Testis (tissue), 3 donors: ENCODE results near the gene IL16. TPM values are rescaled to one million over a fixed set of nuclear protein-coding genes. Genes with fewer than 3 reads are reported as not detected.

Experiments
- DNase-seq: peaks from one replicate; pipeline ENCODE4 v3.0.0-alpha.2; 2019
- H3K27ac ChIP-seq, 2 donors: fragments of 200-600 bp; sonication (generic); one replicate each; pipeline ENCODE4 v1.5.1; 2019
- H3K27me3 ChIP-seq: fragments of 200-600 bp; sonication (generic); one replicate; pipeline ENCODE4 v1.5.1; 2019
- H3K36me3 ChIP-seq: fragments of 200-600 bp; sonication (generic); one replicate; pipeline ENCODE4 v1.5.1; 2017; ENCODE audit warnings: low read depth; ENCODE audit errors: missing control alignments
- H3K4me1 ChIP-seq: fragments of 200-600 bp; sonication (generic); one replicate; pipeline ENCODE4 v1.5.1; 2019
- H3K4me3 ChIP-seq, 2 donors: fragments of 200-600 bp; sonication (generic); one replicate each; pipeline ENCODE4 v1.5.1; 2017 to 2019
- H3K9me3 ChIP-seq: fragments of 200-600 bp; sonication (generic); one replicate; pipeline ENCODE4 v1.5.1; 2017
- CTCF ChIP-seq, 3 experiments: fragments of 450-650 bp in 2 of 3; fragments of 200-600 bp in 1 of 3; sonication (generic) in 1 of 3; IDR thresholded peaks; one replicate each; pipeline ENCODE4 v1.5.1; 2016 to 2019; ENCODE audit warnings: antibody characterized with exemption in 3 of 3, mild to moderate bottlenecking in 2 of 3, moderate library complexity in 1 of 3
- POLR2A ChIP-seq: fragments of 450-650 bp; IDR thresholded peaks from one replicate; pipeline ENCODE4 v1.6.1; 2017; ENCODE audit warnings: antibody characterized with exemption, mild to moderate bottlenecking, moderate library complexity
- WGBS, 2 donors: methylation state at CpG; one replicate each; pipeline ENCODE4 v1.1.5; 2018; 5-methylcytosine and 5-hydroxymethylcytosine counted together
- intact Hi-C: fragments of 100-400 bp; cut with DNase I; formaldehyde crosslinking; loops from one replicate; pipeline ENCODE4 v1.15.1; 2023; ENCODE audit warnings: low total_unique reads
- polyA plus RNA-seq: library from polyadenylated mRNA; stranded (reverse); fragments of 350-450 nt; fragmentation: Illumina TruSeq; extraction: RNeasy Lipid Tissue Mini Kit (QIAGEN cat#74804); gene quantifications from one replicate; pipeline ENCODE4 v1.2.3, GENCODE V29; 2014; ENCODE audit warnings: low read depth, low replicate concordance; ENCODE audit not compliant: insufficient read depth
- total RNA-seq, 2 donors: library from RNA; depleted of rRNA; stranded (reverse); fragments of >200 nt; gene quantifications; one replicate each; pipeline ENCODE4 v1.2.3, GENCODE V29; 2016

The IL16 gene
- total and polyA plus RNA-seq, 3 donors from 2014 or later = 13.1 to 17.6 (median 14.9) TPM

- DNase-seq = peak; percentile 81
- intact Hi-C loops = no loop called here
- 50 to 70% methylated on average over 8 of the region's 8 CpGs for WGBS, 2 donors
Measured at GRCh38 chr15:81258455-81258854, 61.8 kb downstream of the IL16 start.

GRCh38 chr15:81259760-81260298, 63.1 kb downstream of the IL16 start:
- WGBS, 2 donors = 87 to 89% methylated on average over 4 of the region's 4 CpGs
- H3K36me3 ChIP-seq = no peaks in the 10 kb centered on the region
- TF ChIP-seq CTCF (IDR thresholded peaks at IDR 0.05) (no peak), POLR2A (no peak)
- DNase-seq = no peak
- H3K27ac ChIP-seq = no peak overlapping the region
- intact Hi-C loops = loop anchor here (10.0 kb wide), 1 partner anchor 105 kb away; no protein-coding TSS in a partner anchor
- no peak overlapping the region for H3K4me3 ChIP-seq
- no peaks in the 10 kb centered on the region for H3K4me1 ChIP-seq
- no peaks in the 10 kb centered on the region for H3K27me3 ChIP-seq
- H3K9me3 ChIP-seq = no peaks in the 10 kb centered on the region

More at GRCh38 chr15:81258455-81258854, 61.8 kb downstream of the IL16 start:
- no peak for TF ChIP-seq CTCF (IDR thresholded peaks at IDR 0.05)
- TF ChIP-seq POLR2A = no peak
- Histone ChIP-seq H3K27me3 (no peaks in the 10 kb centered on the region), H3K4me1 (no peaks in the 10 kb centered on the region), H3K4me3 (no peak overlapping the region), H3K27ac (no peak overlapping the region), H3K36me3 (no peaks in the 10 kb centered on the region), H3K9me3 (no peaks in the 10 kb centered on the region)

GRCh38 chr15:81261172-81261811, 64.6 kb downstream of the IL16 start:
- H3K4me3 ChIP-seq = no peak overlapping the region
- H3K27me3 ChIP-seq = no peaks in the 10 kb centered on the region
- H3K4me1 ChIP-seq = peaks cover 11% of the 10 kb centered on the region
- WGBS, 2 donors = 86 to 87% methylated on average over 6 of the region's 6 CpGs
- DNase-seq = no peak
- intact Hi-C loops = loop anchor here (10.0 kb wide), 1 partner anchor 106 kb away; no protein-coding TSS in a partner anchor
- no peaks in the 10 kb centered on the region for H3K36me3 ChIP-seq
- no peak for TF ChIP-seq POLR2A
- TF ChIP-seq CTCF (IDR thresholded peaks at IDR 0.05) = no peak
- H3K9me3 ChIP-seq = no peaks in the 10 kb centered on the region
- H3K27ac ChIP-seq = no peak overlapping the region

- H3K4me1 ChIP-seq = peaks cover 11% of the 10 kb centered on the region
- TF ChIP-seq CTCF (IDR thresholded peaks at IDR 0.05) (no peak), POLR2A (no peak)
- no peak overlapping the region for H3K4me3 ChIP-seq
- 89 to 96% methylated on average over 4 of the region's 4 CpGs for WGBS, 2 donors
- H3K9me3 ChIP-seq = no peaks in the 10 kb centered on the region
- no peaks in the 10 kb centered on the region for H3K36me3 ChIP-seq
- no peaks in the 10 kb centered on the region for H3K27me3 ChIP-seq
- DNase-seq = no peak
- no peak overlapping the region for H3K27ac ChIP-seq
- intact Hi-C loops = loop anchor here (10.0 kb wide), 1 partner anchor 109 kb away; no protein-coding TSS in a partner anchor
Measured at GRCh38 chr15:81263477-81263876, 66.8 kb downstream of the IL16 start.
